T-cell (primary cell): ENCODE results near the gene NT5DC3. TPM values are rescaled to one million over a fixed set of nuclear protein-coding genes. Genes with fewer than 3 reads are reported as not detected.

Source experiments
- ATAC-seq, 4 experiments: fragments of 200-7000 bp in 3 of 4; fragments of 150-1000 bp in 1 of 4; cut with Tn5 transposase; replicated peaks in 1 of 4; 1 replicate in 3 of 4; 2 replicates in 1 of 4; pipeline ENCODE4 v1.10.0; 2021; ENCODE audit warnings: moderate library complexity in 3 of 4, mild to moderate bottlenecking in 2 of 4, moderate number of reproducible peaks in 1 of 4
- CTCF ChIA-PET, 2 donors: fragments of 300-600 bp; sonication (Branson Sonifier 250); formaldehyde crosslinking; loops; one replicate each; lab custom pipeline; 2022; ENCODE audit warnings: antibody characterized with exemption in 2 of 2; lab: Charles Lee
- POLR2A ChIA-PET, 2 donors: fragments of 300-600 bp; sonication (Branson Sonifier 250); formaldehyde crosslinking; loops; one replicate each; lab custom pipeline; 2022; ENCODE audit warnings: antibody characterized with exemption in 2 of 2; lab: Charles Lee
- DNase-seq, 35 experiments: peaks; one replicate each; pipeline versions ENCODE4 v3.0.0 to v3.0.0-alpha.2; 2013 to 2023
- H3K27ac ChIP-seq: one replicate; pipeline ENCODE4 v1.5.1; 2013; ENCODE audit warnings: low read length
- H3K27me3 ChIP-seq, 2 experiments: replicated peaks in 1 of 2; 1 replicate in 1 of 2; 2 replicates in 1 of 2; pipeline versions ENCODE4 v1.6.1 to v1.7.0; 2013; ENCODE audit warnings: low read length in 1 of 2, mixed read lengths in 1 of 2; ENCODE audit not compliant: control insufficient read depth in 2 of 2, insufficient read depth in 2 of 2; ENCODE audit errors: extremely low read depth in 1 of 2
- H3K36me3 ChIP-seq, 2 donors: 1 replicate in 1 of 2; 2 replicates in 1 of 2; pipeline versions ENCODE4 v1.6.1 to v1.7.0; 2013; ENCODE audit warnings: low read length in 1 of 2; ENCODE audit not compliant: control insufficient read depth in 2 of 2, insufficient read depth in 1 of 2; ENCODE audit errors: extremely low read depth in 1 of 2
- H3K4me1 ChIP-seq, 2 experiments: 1 replicate in 1 of 2; 2 replicates in 1 of 2; pipeline versions ENCODE4 v1.6.1 to v1.7.0; 2013; ENCODE audit warnings: low read length in 2 of 2, mixed read lengths in 1 of 2; ENCODE audit not compliant: insufficient read depth in 2 of 2, control insufficient read depth in 1 of 2; ENCODE audit errors: extremely low read depth in 1 of 2
- H3K4me3 ChIP-seq, 2 donors: 1 replicate in 1 of 2; 2 replicates in 1 of 2; pipeline versions ENCODE4 v1.5.1 to v1.7.0; 2013; ENCODE audit warnings: mild to moderate bottlenecking in 2 of 2, low read length in 1 of 2, moderate library complexity in 1 of 2; ENCODE audit not compliant: control insufficient read depth in 1 of 2; ENCODE audit errors: extremely low read depth in 1 of 2
- H3K9me3 ChIP-seq: 2 replicates; pipeline ENCODE4 v1.7.0; 2013
- H3K27ac Mint-ChIP-seq, 2 donors: one replicate each; pipeline ENCODE4 v1.8.0; 2020 to 2021; ENCODE audit warnings: mild to moderate bottlenecking in 2 of 2, mixed read lengths in 2 of 2
- H3K27me3 Mint-ChIP-seq, 2 donors: one replicate each; pipeline ENCODE4 v1.8.0; 2021 to 2022; ENCODE audit warnings: mixed read lengths in 2 of 2
- H3K36me3 Mint-ChIP-seq: one replicate; pipeline ENCODE4 v1.8.0; 2021; ENCODE audit warnings: mixed read lengths
- H3K4me1 Mint-ChIP-seq, 3 donors: one replicate each; pipeline ENCODE4 v1.8.0; 2020 to 2022; ENCODE audit warnings: mixed read lengths in 3 of 3, mild to moderate bottlenecking in 1 of 3
- H3K4me3 Mint-ChIP-seq, 3 donors: one replicate each; pipeline ENCODE4 v1.8.0; 2020 to 2022; ENCODE audit warnings: mild to moderate bottlenecking in 3 of 3, mixed read lengths in 3 of 3, moderate library complexity in 3 of 3
- H3K9me3 Mint-ChIP-seq, 3 donors: one replicate each; pipeline ENCODE4 v1.8.0; 2020 to 2022; ENCODE audit warnings: mixed read lengths in 3 of 3
- WGBS: methylation state at CpG from one replicate; pipeline ENCODE4 v1.1.5; 2013; ENCODE audit warnings: missing lambda C conversion rate; ENCODE audit not compliant: insufficient coverage; 5-methylcytosine and 5-hydroxymethylcytosine counted together
- total RNA-seq, 35 experiments: library from RNA in 6 of 35; stranded (reverse) in 6 of 35; fragments of 120-200 nt in 1 of 35; gene quantifications; one replicate each; pipeline versions ENCODE4 v1.2.1 to v1.2.4 and lab custom pipeline; 2013 to 2026

NT5DC3 gene
- total RNA-seq, 5 donors from 2014 or later (not counting 1 experiment from before 2014, with no cell fraction given), result 4.2 to 7.4 (median 6.3) TPM

DNA sequence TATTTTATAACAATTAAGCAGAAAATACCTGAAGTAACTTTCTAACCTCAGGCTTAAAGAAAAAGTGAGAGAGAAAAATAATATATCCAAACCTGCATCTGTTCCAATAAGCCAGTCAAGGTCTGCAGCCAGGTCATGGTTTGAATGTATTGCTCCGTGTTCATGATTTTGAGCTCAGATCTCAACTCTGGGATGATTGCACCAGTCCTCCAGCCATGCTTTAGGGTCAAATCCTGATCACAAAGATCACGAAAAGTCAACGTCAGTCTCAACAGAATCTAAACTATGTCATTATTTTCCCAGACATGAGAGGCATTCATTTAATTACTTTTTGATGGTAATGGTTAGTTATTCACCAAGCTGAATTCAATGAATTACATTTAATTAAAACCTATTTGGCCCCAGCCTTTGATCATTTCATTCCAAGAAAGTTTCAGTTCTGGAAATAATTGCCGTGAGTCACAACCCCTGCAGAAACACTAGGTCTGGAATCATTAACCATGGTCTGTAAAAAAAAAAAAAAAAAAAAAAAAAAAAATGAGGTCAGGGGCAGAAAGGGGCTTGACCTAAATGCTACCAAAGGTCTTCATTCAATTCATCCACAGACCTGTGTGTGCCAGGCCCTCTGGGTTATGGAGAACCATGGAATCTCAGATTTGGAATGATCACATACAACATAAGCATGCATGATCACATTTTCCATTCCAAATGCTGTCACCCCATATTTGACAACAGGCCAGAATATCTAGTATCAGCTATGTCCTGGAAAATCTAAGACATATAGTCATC lies 55.6 kb downstream of the NT5DC3 start:
- Mint-ChIP-seq H3K27me3 (no peaks in the 10 kb centered on the region), H3K36me3 (peaks cover 40% of the 10 kb centered on the region), H3K27ac (no peak overlapping the region), H3K4me1 (no peaks in the 10 kb centered on the region), H3K4me3 (no peak overlapping the region), H3K9me3 (no peaks in the 10 kb centered on the region)
- WGBS, result 100% methylated on average over 1 of the region's 4 CpGs
- Histone ChIP-seq H3K4me3 (no peak overlapping the region), H3K27me3 (no peaks in the 10 kb centered on the region), H3K27ac (no peak overlapping the region), H3K4me1 (no peaks in the 10 kb centered on the region), H3K36me3 (peaks cover 3 to 13% of the 10 kb centered on the region in 2 donors), H3K9me3 (no peaks in the 10 kb centered on the region)
- POLR2A ChIA-PET, result no interaction called here
- CTCF ChIA-PET, result no interaction called here
- DNase-seq (no peak), ATAC-seq (no peak)

GRCh38 chr12:103783744-103784664 lies 57.0 kb downstream of the NT5DC3 start:
- Histone ChIP-seq H3K9me3 (no peaks in the 10 kb centered on the region), H3K27ac (no peak overlapping the region), H3K36me3 (peaks cover 9 to 16% of the 10 kb centered on the region in 2 donors), H3K4me1 (no peaks in the 10 kb centered on the region), H3K4me3 (no peak overlapping the region), H3K27me3 (no peaks in the 10 kb centered on the region)
- POLR2A ChIA-PET, result no interaction called here
- Mint-ChIP-seq H3K27me3 (no peaks in the 10 kb centered on the region), H3K4me3 (no peak overlapping the region), H3K36me3 (peaks cover 51% of the 10 kb centered on the region), H3K27ac (no peak overlapping the region), H3K9me3 (no peaks in the 10 kb centered on the region), H3K4me1 (no peaks in the 10 kb centered on the region)
- DNase-seq (no peak), ATAC-seq (no peak)
- CTCF ChIA-PET, result no interaction called here
- 91% methylated on average over 4 of the region's 5 CpGs for WGBS

DNA sequence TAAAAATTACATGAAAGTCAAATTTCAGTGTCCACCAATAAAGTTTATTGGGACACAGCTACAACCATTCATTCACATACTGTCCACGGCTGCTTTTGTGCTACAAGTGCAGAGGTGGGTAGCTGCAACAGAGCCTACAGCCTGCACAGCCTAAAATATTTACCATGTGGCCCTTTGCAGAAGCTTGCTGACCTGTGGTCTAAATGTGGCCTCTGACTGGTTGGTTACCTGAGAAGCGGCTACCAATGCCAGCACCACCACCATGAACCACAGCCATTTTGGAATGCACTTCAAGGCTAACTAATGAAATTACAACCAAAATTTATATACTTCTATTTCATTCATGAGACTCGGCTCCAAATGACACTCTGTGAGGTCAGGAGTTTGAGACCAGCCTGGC lies 58.6 kb downstream of the NT5DC3 start:
- ATAC-seq (no peak), DNase-seq (no peak)
- Histone ChIP-seq H3K4me1 (no peaks in the 10 kb centered on the region), H3K27me3 (no peaks in the 10 kb centered on the region), H3K9me3 (no peaks in the 10 kb centered on the region), H3K4me3 (no peak overlapping the region), H3K27ac (no peak overlapping the region), H3K36me3 (peaks cover 9 to 21% of the 10 kb centered on the region in 2 donors)
- Mint-ChIP-seq H3K9me3 (no peaks in the 10 kb centered on the region), H3K27me3 (no peaks in the 10 kb centered on the region), H3K36me3 (peaks cover 60% of the 10 kb centered on the region), H3K4me3 (no peak overlapping the region), H3K27ac (no peak overlapping the region), H3K4me1 (no peaks in the 10 kb centered on the region)
- 94% methylated on average over 2 of the region's 3 CpGs for WGBS
- POLR2A ChIA-PET, result no interaction called here
- CTCF ChIA-PET, result no interaction called here

DNA sequence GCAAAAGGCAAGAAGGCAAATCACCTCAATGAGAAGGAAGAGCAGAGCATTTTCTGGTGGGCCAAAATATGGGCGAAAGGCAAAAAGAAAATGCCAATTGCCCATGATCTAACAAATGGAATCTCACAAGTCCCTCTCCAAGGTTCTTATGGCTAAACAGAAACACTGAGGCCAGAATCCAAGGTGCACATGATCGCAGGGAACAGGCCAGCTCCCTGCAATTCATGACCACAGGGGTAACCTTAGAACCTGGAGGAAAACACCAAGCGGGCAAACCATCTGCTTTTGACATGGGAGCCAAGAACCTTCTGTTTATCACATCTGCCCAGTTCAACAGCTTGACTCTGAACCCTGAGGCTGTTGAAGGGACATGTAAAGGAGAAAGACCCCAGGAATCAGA lies 60.0 kb downstream of the NT5DC3 start:
- ATAC-seq, result no peak

DNA sequence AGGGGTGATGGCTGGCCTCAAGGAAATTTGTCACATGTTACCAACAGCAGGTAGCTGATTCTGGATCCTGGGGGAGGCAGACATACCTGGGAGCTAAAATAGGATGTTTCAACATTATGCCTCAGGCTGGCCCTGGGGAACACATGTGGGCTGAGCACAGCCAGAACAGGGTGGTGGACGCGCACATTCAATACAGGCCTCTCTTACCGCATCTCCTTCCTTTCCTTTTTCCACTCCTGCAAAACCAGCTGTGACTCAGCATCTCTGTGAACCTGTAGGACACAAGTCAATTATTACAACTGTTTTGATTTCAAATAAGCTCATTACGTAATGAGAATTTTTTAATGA lies 61.0 kb downstream of the NT5DC3 start:
- Mint-ChIP-seq H3K27me3 (no peaks in the 10 kb centered on the region), H3K27ac (no peak overlapping the region), H3K9me3 (no peaks in the 10 kb centered on the region), H3K4me3 (no peak overlapping the region), H3K36me3 (peaks cover 68% of the 10 kb centered on the region), H3K4me1 (no peaks in the 10 kb centered on the region)
- CTCF ChIA-PET, result no interaction called here
- Histone ChIP-seq H3K4me1 (no peaks in the 10 kb centered on the region), H3K4me3 (no peak overlapping the region), H3K27ac (no peak overlapping the region), H3K36me3 (peaks cover 9 to 25% of the 10 kb centered on the region in 2 donors), H3K27me3 (no peaks in the 10 kb centered on the region), H3K9me3 (no peaks in the 10 kb centered on the region)
- POLR2A ChIA-PET, result no interaction called here
- no peak for ATAC-seq
- 100% methylated on average over 2 of the region's 4 CpGs for WGBS
- no peak for DNase-seq

More for the DNA sequence above, 60.0 kb downstream of the NT5DC3 start:
- ChIA-PET CTCF (interaction anchor here in 1 of 2 donors (0.6 kb wide), 1 partner anchor 93 kb away, joined by 3 read pairs; no protein-coding TSS in a partner anchor), POLR2A (no interaction called here)
- H3K4me3 ChIP-seq, result no peak overlapping the region
- Mint-ChIP-seq H3K27ac (no peak overlapping the region), H3K4me1 (no peaks in the 10 kb centered on the region), H3K9me3 (no peaks in the 10 kb centered on the region), H3K4me3 (no peak overlapping the region), H3K36me3 (peaks cover 68% of the 10 kb centered on the region), H3K27me3 (no peaks in the 10 kb centered on the region)
- H3K27ac ChIP-seq, result no peak overlapping the region
- H3K4me1 ChIP-seq, result no peaks in the 10 kb centered on the region
- no peaks in the 10 kb centered on the region for H3K9me3 ChIP-seq
- peaks cover 9 to 26% of the 10 kb centered on the region in 2 donors for H3K36me3 ChIP-seq
- DNase-seq, result no peak
- 100% methylated on average over 1 of the region's 3 CpGs for WGBS
- no peaks in the 10 kb centered on the region for H3K27me3 ChIP-seq

GRCh38 chr12:103779410-103780092 lies 61.5 kb downstream of the NT5DC3 start:
- no peak for DNase-seq
- Mint-ChIP-seq H3K9me3 (no peaks in the 10 kb centered on the region), H3K27ac (no peak overlapping the region), H3K4me1 (no peaks in the 10 kb centered on the region), H3K36me3 (peaks cover 63% of the 10 kb centered on the region), H3K4me3 (no peak overlapping the region), H3K27me3 (no peaks in the 10 kb centered on the region)
- Histone ChIP-seq H3K4me3 (no peak overlapping the region), H3K4me1 (no peaks in the 10 kb centered on the region), H3K36me3 (peaks cover 6 to 20% of the 10 kb centered on the region in 2 donors), H3K27me3 (no peaks in the 10 kb centered on the region), H3K9me3 (no peaks in the 10 kb centered on the region), H3K27ac (no peak overlapping the region)
- POLR2A ChIA-PET, result no interaction called here
- WGBS, result 90% methylated on average over 5 of the region's 7 CpGs
- CTCF ChIA-PET, result interaction anchor here in 1 of 2 donors (1.0 kb wide), 1 partner anchor 42 kb away, joined by 4 read pairs; no protein-coding TSS in a partner anchor
- ATAC-seq, result no peak
